OCI-LY7 (cell line): ENCODE measurements around the gene PKD1.
"Not testable (repeated sequence)": the region's sequence is repeated elsewhere in the genome, so short reads cannot be mapped to it uniquely, and the experiment has no call there.

Experiments used
- CTCF ChIP-seq: fragments of 200-600 bp; sonication (generic); conservative IDR thresholded peaks from 2 replicates; pipeline ENCODE4 v1.5.1; 2014; ENCODE audit warnings: mild to moderate bottlenecking, antibody characterized with exemption, low read length, moderate library complexity, mixed read lengths
- EZH2phosphoT487 ChIP-seq: fragments of 200-600 bp; sonication (generic); IDR thresholded peaks from 2 replicates; pipeline ENCODE4 v1.6.1; 2018; ENCODE audit warnings: low read depth, borderline replicate concordance, mild to moderate bottlenecking, mixed run types, antibody characterized with exemption, low read length, moderate library complexity, mixed read lengths

- not testable (repeated sequence) for TF ChIP-seq CTCF, EZH2phosphoT487
These were observed 38.0 kb downstream of the PKD1 start for GRCh38 chr16:2097689-2098088.
